ENCODE results near the gene STPG2.

GRCh38 chr4:97952763-97953162 lies 190.5 kb downstream of the STPG2 start:
- TF ChIP-seq CTCF (IDR thresholded peaks at IDR 0.05; ENCODE audit: low read depth, low read length, missing input control): no peak
- no peak for TF ChIP-seq MAX (IDR thresholded peaks at IDR 0.05)
- TF ChIP-seq TAF1 (conservative IDR thresholded peaks at IDR 0.05): no peak
- TF ChIP-seq REST (IDR thresholded peaks at IDR 0.05): no peak
- no peak for TF ChIP-seq RAD21 (IDR thresholded peaks at IDR 0.05)
- no peak for TF ChIP-seq JUND (IDR thresholded peaks at IDR 0.05)
- TF ChIP-seq NR2F2 (IDR thresholded peaks at IDR 0.05): no peak
- no peak for TF ChIP-seq HNF4G (IDR thresholded peaks at IDR 0.05)
- no peak for TF ChIP-seq ATF3 (IDR thresholded peaks at IDR 0.05)

Measured in liver (tissue), 3 donors.